Gastrocnemius medialis (tissue), 4 donors: ENCODE measurements around the gene NACAD.

Experiments
- CTCF ChIP-seq, 5 experiments: fragments of 450-650 bp in 3 of 5; fragments of 200-600 bp in 2 of 5; sonication (generic) in 2 of 5; IDR thresholded peaks in 4 of 5; conservative IDR thresholded peaks in 1 of 5; 1 replicate in 4 of 5; 2 replicates in 1 of 5; pipeline ENCODE4 v1.5.1; 2016 to 2019; ENCODE audit warnings: antibody characterized with exemption in 5 of 5, mild to moderate bottlenecking in 3 of 5, moderate library complexity in 3 of 5
- POLR2A ChIP-seq, 2 donors: fragments of 450-650 bp; IDR thresholded peaks; one replicate each; pipeline ENCODE4 v1.6.1; 2017; ENCODE audit warnings: antibody characterized with exemption in 2 of 2, mild to moderate bottlenecking in 2 of 2, moderate library complexity in 2 of 2

- TF ChIP-seq CTCF (IDR thresholded peaks at IDR 0.05 in 4 of 5, conservative IDR thresholded peaks at IDR 0.05 in 1 of 5) = no peak
- TF ChIP-seq POLR2A (IDR thresholded peaks at IDR 0.05) = no peak
Observed at GRCh38 chr7:45053941-45054340, 34.8 kb downstream of the NACAD start.
